Naive B cell (primary cell): Measurements from ENCODE around the gene RNF145. TPM values are rescaled to one million over a fixed set of nuclear protein-coding genes. Genes with fewer than 3 reads are reported as not detected.
A peak's percentile ranks its signal among the peaks of the same experiment; 100 is the strongest.
"Not testable (repeated sequence)": the region's sequence is repeated elsewhere in the genome, so short reads cannot be mapped to it uniquely, and the experiment has no call there.

Source experiments
- ATAC-seq, 2 donors: fragments of 150-1000 bp; cut with Tn5 transposase; 2 replicates each; pipeline ENCODE4 v1.10.0; 2021; ENCODE audit warnings: low read depth in 2 of 2, mild to moderate bottlenecking in 2 of 2, moderate library complexity in 2 of 2
- DNase-seq: peaks from one replicate; pipeline ENCODE4 v3.0.0; 2022
- H3K27ac Mint-ChIP-seq, 6 donors: one replicate each; pipeline ENCODE4 v1.8.0; 2020 to 2022; ENCODE audit warnings: mild to moderate bottlenecking in 6 of 6, mixed read lengths in 6 of 6, moderate library complexity in 5 of 6, inconsistent platforms in 2 of 6
- H3K27me3 Mint-ChIP-seq, 3 donors: one replicate each; pipeline ENCODE4 v1.8.0; 2021 to 2022; ENCODE audit warnings: mixed read lengths in 3 of 3, mild to moderate bottlenecking in 1 of 3
- H3K36me3 Mint-ChIP-seq, 2 donors: one replicate each; pipeline ENCODE4 v1.8.0; 2020 to 2022; ENCODE audit warnings: mixed read lengths in 2 of 2, inconsistent platforms in 1 of 2, mild to moderate bottlenecking in 1 of 2
- H3K4me1 Mint-ChIP-seq, 3 donors: one replicate each; pipeline ENCODE4 v1.8.0; 2020 to 2022; ENCODE audit warnings: mixed read lengths in 3 of 3, inconsistent platforms in 1 of 3, mild to moderate bottlenecking in 1 of 3, moderate library complexity in 1 of 3
- H3K4me3 Mint-ChIP-seq, 8 donors: one replicate each; pipeline ENCODE4 v1.8.0; 2020 to 2022; ENCODE audit warnings: mild to moderate bottlenecking in 8 of 8, mixed read lengths in 8 of 8, moderate library complexity in 8 of 8, inconsistent platforms in 2 of 8
- H3K9me3 Mint-ChIP-seq, 7 donors: one replicate each; pipeline ENCODE4 v1.8.0; 2020 to 2022; ENCODE audit warnings: mixed read lengths in 7 of 7, mild to moderate bottlenecking in 5 of 7, inconsistent platforms in 2 of 7, moderate library complexity in 1 of 7
- polyA plus RNA-seq, 6 donors: library from polyadenylated mRNA; unstranded; fragments of 300-500 nt; fragmentation: Illumina TruSeq; gene quantifications; one replicate each; pipeline ENCODE4 v1.2.3, GENCODE V29; 2021; ENCODE audit warnings: low read depth in 6 of 6

Gene RNF145
- polyA plus RNA-seq, 6 donors from 2014 or later: 8.8 to 14.4 (median 10.4) TPM

GRCh38 chr5:159157552-159157951, 51.8 kb downstream of the RNF145 start:
- no peak overlapping the region for H3K4me3 Mint-ChIP-seq
- peaks cover 0 to 4% of the 10 kb centered on the region in 2 donors for H3K36me3 Mint-ChIP-seq
- H3K27me3 Mint-ChIP-seq: no peaks in the 10 kb centered on the region
- DNase-seq (no peak), ATAC-seq (no peak)
- H3K4me1 Mint-ChIP-seq: peaks cover 17 to 35% (median 18%) of the 10 kb centered on the region in 3 donors
- H3K9me3 Mint-ChIP-seq: no peaks in the 10 kb centered on the region
- H3K27ac Mint-ChIP-seq: peak overlapping the region in 1 of 6 donors; percentile 54

- DNase-seq (peak; percentile 62), ATAC-seq (peak; percentile 52 to 56)
- peaks cover 17 to 35% (median 18%) of the 10 kb centered on the region in 3 donors for H3K4me1 Mint-ChIP-seq
- H3K9me3 Mint-ChIP-seq: no peaks in the 10 kb centered on the region
- peak overlapping the region in 5 of 6 donors; percentile 75 to 93 (median 85) for H3K27ac Mint-ChIP-seq
- H3K36me3 Mint-ChIP-seq: peaks cover 0 to 4% of the 10 kb centered on the region in 2 donors
- H3K27me3 Mint-ChIP-seq: no peaks in the 10 kb centered on the region
- H3K4me3 Mint-ChIP-seq: peak overlapping the region in 6 of 8 donors; percentile 19 to 68 (median 42)
These were observed 52.7 kb downstream of the RNF145 start for GRCh38 chr5:159156426-159157238.

GRCh38 chr5:159155960-159156359, 53.4 kb downstream of the RNF145 start:
- ATAC-seq: peak; percentile 92 to 93
- H3K27me3 Mint-ChIP-seq: no peaks in the 10 kb centered on the region
- H3K4me1 Mint-ChIP-seq: peaks cover 17 to 35% (median 18%) of the 10 kb centered on the region in 3 donors
- no peaks in the 10 kb centered on the region for H3K36me3 Mint-ChIP-seq
- DNase-seq: peak; percentile 61
- H3K4me3 Mint-ChIP-seq: peak overlapping the region in 4 of 8 donors; percentile 21 to 55 (median 41)
- H3K9me3 Mint-ChIP-seq: no peaks in the 10 kb centered on the region
- peak overlapping the region; percentile 32 to 93 (median 85) for H3K27ac Mint-ChIP-seq

GRCh38 chr5:159152876-159153275, 56.5 kb downstream of the RNF145 start:
- no peak overlapping the region for H3K4me3 Mint-ChIP-seq

GRCh38 chr5:159149085-159149484, 60.3 kb downstream of the RNF145 start:
- no peak overlapping the region for H3K4me3 Mint-ChIP-seq
- H3K27ac Mint-ChIP-seq: no peak overlapping the region
- peaks cover 0 to 5% (median 0%) of the 10 kb centered on the region in 7 donors for H3K9me3 Mint-ChIP-seq
- no peak for ATAC-seq
- H3K27me3 Mint-ChIP-seq: peaks cover 0 to 3% (median 0%) of the 10 kb centered on the region in 3 donors
- H3K36me3 Mint-ChIP-seq: no peaks in the 10 kb centered on the region
- H3K4me1 Mint-ChIP-seq: peaks cover 0 to 8% (median 4%) of the 10 kb centered on the region in 3 donors
- DNase-seq: no peak

More at GRCh38 chr5:159152876-159153275, 56.5 kb downstream of the RNF145 start:
- peaks cover 17 to 35% (median 18%) of the 10 kb centered on the region in 3 donors for H3K4me1 Mint-ChIP-seq
- H3K9me3 Mint-ChIP-seq: no peaks in the 10 kb centered on the region
- DNase-seq (no peak), ATAC-seq (no peak)
- no peak overlapping the region for H3K27ac Mint-ChIP-seq
- H3K36me3 Mint-ChIP-seq: no peaks in the 10 kb centered on the region
- H3K27me3 Mint-ChIP-seq: no peaks in the 10 kb centered on the region

GRCh38 chr5:159147976-159148375, 61.4 kb downstream of the RNF145 start:
- Mint-ChIP-seq H3K4me3 (no peak overlapping the region), H3K27me3 (peaks cover 0 to 14% (median 5%) of the 10 kb centered on the region in 3 donors), H3K4me1 (no peaks in the 10 kb centered on the region), H3K36me3 (no peaks in the 10 kb centered on the region), H3K27ac (no peak overlapping the region), H3K9me3 (peaks cover 0 to 5% (median 0%) of the 10 kb centered on the region in 7 donors)
- no peak for DNase-seq
- ATAC-seq: no peak

GRCh38 chr5:159146839-159147238, 62.5 kb downstream of the RNF145 start:
- Mint-ChIP-seq H3K9me3 (peaks cover 0 to 5% (median 0%) of the 10 kb centered on the region in 7 donors), H3K27ac (peak overlapping the region in 1 of 6 donors; percentile 55), H3K4me1 (no peaks in the 10 kb centered on the region), H3K36me3 (no peaks in the 10 kb centered on the region), H3K4me3 (no peak overlapping the region), H3K27me3 (peaks cover 10 to 24% (median 11%) of the 10 kb centered on the region in 3 donors)
- no peak for ATAC-seq
- no peak for DNase-seq

- H3K4me1 Mint-ChIP-seq, ATAC-seq: not testable (repeated sequence)
These were observed 64.2 kb downstream of the RNF145 start for GRCh38 chr5:159145160-159145559.

GRCh38 chr5:159139802-159140201, 69.6 kb downstream of the RNF145 start:
- no peak overlapping the region for H3K4me3 Mint-ChIP-seq
- DNase-seq (no peak), ATAC-seq (no peak)
- H3K27ac Mint-ChIP-seq: no peak overlapping the region
- no peaks in the 10 kb centered on the region for H3K4me1 Mint-ChIP-seq
- H3K9me3 Mint-ChIP-seq: peaks cover 0 to 4% (median 2%) of the 10 kb centered on the region in 7 donors
- no peaks in the 10 kb centered on the region for H3K36me3 Mint-ChIP-seq
- H3K27me3 Mint-ChIP-seq: peaks cover 24 to 42% (median 29%) of the 10 kb centered on the region in 3 donors

More at GRCh38 chr5:159145160-159145559, 64.2 kb downstream of the RNF145 start:
- DNase-seq, H3K27ac Mint-ChIP-seq, H3K9me3 Mint-ChIP-seq, H3K36me3 Mint-ChIP-seq, H3K4me3 Mint-ChIP-seq: not testable (repeated sequence)
- H3K27me3 Mint-ChIP-seq: peaks cover 16 to 36% (median 21%) of the 10 kb centered on the region in 3 donors

- no peak for ATAC-seq
- Mint-ChIP-seq H3K27ac (no peak overlapping the region), H3K4me1 (no peaks in the 10 kb centered on the region), H3K9me3 (peaks cover 0 to 3% (median 0%) of the 10 kb centered on the region in 7 donors), H3K27me3 (peaks cover 12 to 15% (median 12%) of the 10 kb centered on the region in 3 donors), H3K4me3 (no peak overlapping the region), H3K36me3 (no peaks in the 10 kb centered on the region)
- no peak for DNase-seq
These were observed 73.3 kb downstream of the RNF145 start for GRCh38 chr5:159135896-159136531.

GRCh38 chr5:159133041-159133741, 76.2 kb downstream of the RNF145 start:
- H3K4me3 Mint-ChIP-seq: no peak overlapping the region
- H3K4me1 Mint-ChIP-seq: no peaks in the 10 kb centered on the region
- no peak overlapping the region for H3K27ac Mint-ChIP-seq
- ATAC-seq (peak; percentile 28 to 52), DNase-seq (peak; percentile 44)
- H3K27me3 Mint-ChIP-seq: peaks cover 0 to 4% (median 0%) of the 10 kb centered on the region in 3 donors
- H3K9me3 Mint-ChIP-seq: no peaks in the 10 kb centered on the region
- no peaks in the 10 kb centered on the region for H3K36me3 Mint-ChIP-seq

- peaks cover 0 to 4% (median 0%) of the 10 kb centered on the region in 7 donors for H3K9me3 Mint-ChIP-seq
- H3K4me1 Mint-ChIP-seq: no peaks in the 10 kb centered on the region
- no peak for DNase-seq
- peaks cover 0 to under 1% (median 0%) of the 10 kb centered on the region in 3 donors for H3K27me3 Mint-ChIP-seq
- no peak overlapping the region for H3K4me3 Mint-ChIP-seq
- ATAC-seq: no peak
- no peak overlapping the region for H3K27ac Mint-ChIP-seq
- H3K36me3 Mint-ChIP-seq: no peaks in the 10 kb centered on the region
These were observed 76.8 kb downstream of the RNF145 start for GRCh38 chr5:159132429-159133040.

GRCh38 chr5:159131951-159132350, 77.4 kb downstream of the RNF145 start:
- Mint-ChIP-seq H3K4me1 (no peaks in the 10 kb centered on the region), H3K4me3 (no peak overlapping the region), H3K27ac (peak overlapping the region in 1 of 6 donors; percentile 3), H3K36me3 (no peaks in the 10 kb centered on the region), H3K9me3 (peaks cover 0 to 6% (median under 1%) of the 10 kb centered on the region in 7 donors), H3K27me3 (no peaks in the 10 kb centered on the region)
- DNase-seq (no peak), ATAC-seq (no peak)
